H9 (cell line): Measurements from ENCODE around the gene PHC3. TPM values are rescaled to one million over a fixed set of nuclear protein-coding genes. Genes with fewer than 3 reads are reported as not detected.

Experiments
- DNase-seq: peaks from one replicate; pipeline ENCODE4 v3.0.0-alpha.2; 2017
- H2AFZ ChIP-seq: one replicate; pipeline ENCODE4 v1.6.1; 2013; ENCODE audit warnings: mild to moderate bottlenecking, low read length, control low read depth, moderate library complexity
- H2AK5ac ChIP-seq: 2 replicates; pipeline ENCODE4 v1.6.1; 2013; ENCODE audit warnings: low read length, control low read depth, mixed read lengths; ENCODE audit not compliant: insufficient read length
- H2BK120ac ChIP-seq: one replicate; pipeline ENCODE4 v1.6.1; 2013; ENCODE audit warnings: low read depth, mild to moderate bottlenecking, low read length, control low read depth, inconsistent platforms; ENCODE audit not compliant: poor library complexity, severe bottlenecking
- H2BK12ac ChIP-seq: 2 replicates; pipeline ENCODE4 v1.6.1; 2013; ENCODE audit warnings: low read length, control low read depth, mixed read lengths, low read depth; ENCODE audit not compliant: insufficient read length
- H2BK15ac ChIP-seq: 2 replicates; pipeline ENCODE4 v1.6.1; 2013; ENCODE audit warnings: low read depth, low read length, control low read depth
- H2BK20ac ChIP-seq: one replicate; pipeline ENCODE4 v1.6.1; 2013; ENCODE audit warnings: low read depth, mild to moderate bottlenecking, low read length, control low read depth, inconsistent platforms; ENCODE audit not compliant: poor library complexity, severe bottlenecking
- H2BK5ac ChIP-seq: 2 replicates; pipeline ENCODE4 v1.6.1; 2013; ENCODE audit warnings: low read length, control low read depth, mixed read lengths; ENCODE audit not compliant: insufficient read length
- H3K14ac ChIP-seq: 2 replicates; pipeline ENCODE4 v1.6.1; 2013; ENCODE audit warnings: low read length, control low read depth; ENCODE audit not compliant: insufficient read depth
- H3K18ac ChIP-seq: 2 replicates; pipeline ENCODE4 v1.6.1; 2013; ENCODE audit warnings: low read depth, mild to moderate bottlenecking, mixed read lengths, low read length, control low read depth; ENCODE audit not compliant: insufficient read length
- H3K23ac ChIP-seq: 2 replicates; pipeline ENCODE4 v1.6.1; 2013; ENCODE audit warnings: low read length, control low read depth, mixed read lengths, low read depth; ENCODE audit not compliant: insufficient read length
- H3K23me2 ChIP-seq: 2 replicates; pipeline ENCODE4 v1.6.1; 2013; ENCODE audit warnings: low read depth, mild to moderate bottlenecking, mixed read lengths, low read length, control low read depth; ENCODE audit not compliant: insufficient read length, poor library complexity, severe bottlenecking
- H3K27ac ChIP-seq: 2 replicates; pipeline ENCODE4 v1.5.1; 2013; ENCODE audit warnings: low read length, control low read depth, mixed read lengths, low read depth; ENCODE audit not compliant: insufficient read length
- H3K27me3 ChIP-seq: 2 replicates; pipeline ENCODE4 v1.6.1; 2013; ENCODE audit warnings: low read length, control low read depth, inconsistent platforms; ENCODE audit not compliant: insufficient read depth
- H3K4ac ChIP-seq: 2 replicates; pipeline ENCODE4 v1.6.1; 2013; ENCODE audit warnings: low read depth, mild to moderate bottlenecking, control low read depth, inconsistent platforms, low read length, moderate library complexity
- H3K4me1 ChIP-seq: 2 replicates; pipeline ENCODE4 v1.6.1; 2013; ENCODE audit warnings: low read length, control low read depth, inconsistent platforms; ENCODE audit not compliant: insufficient read depth
- H3K4me2 ChIP-seq: 2 replicates; pipeline ENCODE4 v1.6.1; 2013; ENCODE audit warnings: low read length, control low read depth, mixed read lengths; ENCODE audit not compliant: insufficient read length, insufficient read depth
- H3K56ac ChIP-seq: 2 replicates; pipeline ENCODE4 v1.6.1; 2013; ENCODE audit warnings: low read depth, mild to moderate bottlenecking, mixed read lengths, low read length, control low read depth; ENCODE audit not compliant: insufficient read length
- H3K79me1 ChIP-seq: 2 replicates; pipeline ENCODE4 v1.6.1; 2013; ENCODE audit warnings: low read depth, mild to moderate bottlenecking, moderate library complexity, low read length, control low read depth, inconsistent platforms; ENCODE audit not compliant: insufficient read depth, poor library complexity, severe bottlenecking
- H3K79me2 ChIP-seq: 2 replicates; pipeline ENCODE4 v1.6.1; 2013; ENCODE audit warnings: low read length, control low read depth, inconsistent platforms; ENCODE audit not compliant: insufficient read depth
- H3K9ac ChIP-seq: 2 replicates; pipeline ENCODE4 v1.6.1; 2013; ENCODE audit warnings: low read length, control low read depth, mixed read lengths; ENCODE audit not compliant: insufficient read length; ENCODE audit errors: extremely low read depth
- H3K9me3 ChIP-seq: one replicate; pipeline ENCODE4 v1.6.1; 2013; ENCODE audit warnings: low read depth, low read length, inconsistent platforms; ENCODE audit not compliant: control insufficient read depth
- H3T11ph ChIP-seq: one replicate; pipeline ENCODE4 v1.6.1; 2013; ENCODE audit warnings: mild to moderate bottlenecking, low read length, control low read depth, inconsistent platforms
- H4K20me1 ChIP-seq: one replicate; pipeline ENCODE4 v1.6.1; 2013; ENCODE audit not compliant: control insufficient read depth, insufficient read length, insufficient read depth
- H4K5ac ChIP-seq: 2 replicates; pipeline ENCODE4 v1.6.1; 2013; ENCODE audit warnings: low read depth, mild to moderate bottlenecking, mixed read lengths, low read length, control low read depth; ENCODE audit not compliant: insufficient read length
- H4K8ac ChIP-seq: replicated peaks from 2 replicates; pipeline ENCODE4 v1.6.1; 2013; ENCODE audit warnings: low read length, control low read depth, mixed read lengths, low read depth; ENCODE audit not compliant: insufficient read length
- H4K91ac ChIP-seq: 2 replicates; pipeline ENCODE4 v1.6.1; 2013; ENCODE audit warnings: low read depth, mild to moderate bottlenecking, moderate library complexity, mixed read lengths, low read length, control low read depth; ENCODE audit not compliant: insufficient read length
- H3K27ac Mint-ChIP-seq, 3 experiments: 2 replicates in 2 of 3; 3 replicates in 1 of 3; pipeline ENCODE4 v1.8.0; 2020 to 2021; ENCODE audit warnings: mixed read lengths in 3 of 3, mild to moderate bottlenecking in 1 of 3, moderate library complexity in 1 of 3
- H3K27me3 Mint-ChIP-seq: 2 replicates; pipeline ENCODE4 v1.8.0; 2021; ENCODE audit warnings: low read depth, mild to moderate bottlenecking, moderate library complexity, mixed read lengths
- H3K36me3 Mint-ChIP-seq, 3 experiments: 2 replicates in 2 of 3; 3 replicates in 1 of 3; pipeline ENCODE4 v1.8.0; 2020 to 2021; ENCODE audit warnings: low read depth in 3 of 3, mixed read lengths in 3 of 3; ENCODE audit not compliant: insufficient read depth in 1 of 3
- H3K4me1 Mint-ChIP-seq, 2 experiments: 2 replicates each; pipeline ENCODE4 v1.8.0; 2020; ENCODE audit warnings: mixed read lengths in 2 of 2
- H3K4me3 Mint-ChIP-seq, 2 experiments: 2 replicates in 1 of 2; 3 replicates in 1 of 2; pipeline ENCODE4 v1.8.0; 2020 to 2021; ENCODE audit warnings: mild to moderate bottlenecking in 2 of 2, mixed read lengths in 2 of 2, moderate library complexity in 1 of 2
- H3K9me3 Mint-ChIP-seq, 2 experiments: 2 replicates in 1 of 2; 3 replicates in 1 of 2; pipeline ENCODE4 v1.8.0; 2020; ENCODE audit warnings: mild to moderate bottlenecking in 2 of 2, mixed read lengths in 2 of 2, moderate library complexity in 1 of 2
- CTCF ChIP-seq: fragments of 200-600 bp; sonication (generic); conservative IDR thresholded peaks from 3 replicates; pipeline ENCODE4 v1.8.0; 2021; ENCODE audit warnings: antibody characterized with exemption, mild to moderate bottlenecking
- WGBS: extraction: QIAGEN DNeasy Blood & Tissue Kit; methylation state at CpG from one replicate; pipeline ENCODE4 v1.1.7; 2013; ENCODE audit warnings: missing lambda C conversion rate, low lambda C conversion rate, mixed read lengths; ENCODE audit not compliant: insufficient read length; ENCODE audit errors: extremely low coverage; 5-methylcytosine and 5-hydroxymethylcytosine counted together
- total RNA-seq: library from RNA; stranded (reverse); gene quantifications from 2 replicates; pipeline ENCODE4 v1.2.1, GENCODE V29; 2021

PHC3 gene
- total RNA-seq, 1 experiment from 2014 or later = 26.4 TPM

DNA sequence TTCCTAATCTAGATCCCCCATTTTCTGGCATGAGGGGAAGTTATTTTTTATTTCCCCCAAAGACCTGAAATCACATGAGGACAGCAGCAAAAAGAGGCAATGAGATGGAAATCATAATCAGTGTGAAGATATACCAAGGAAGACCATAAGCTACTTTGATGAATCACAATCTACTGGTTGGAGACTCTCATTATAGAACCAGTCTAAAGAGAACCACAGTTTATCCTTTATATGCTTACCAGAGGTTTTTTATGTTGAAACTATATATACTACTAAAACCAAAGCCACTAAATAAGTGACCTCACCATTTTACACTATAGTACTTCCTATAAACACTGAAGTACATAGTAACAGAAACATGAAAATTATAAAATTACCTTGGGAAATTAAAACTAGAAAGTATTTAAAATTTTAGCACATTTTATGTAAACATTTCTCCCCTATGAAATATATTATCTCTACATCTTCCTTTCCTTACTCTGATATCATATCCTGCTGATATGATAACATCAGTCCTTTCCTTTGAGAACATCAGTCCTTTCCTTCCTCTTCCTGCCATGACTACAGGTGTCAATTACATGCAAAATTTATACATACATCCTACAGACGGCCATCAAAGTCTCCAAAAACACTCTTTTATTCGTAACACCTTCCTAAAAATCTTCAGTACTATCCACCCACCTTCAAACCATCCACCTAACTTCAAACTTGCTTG lies 71.8 kb downstream of the PHC3 start:
- Histone ChIP-seq H3K4me1 (peaks cover 4% of the 10 kb centered on the region; the same call in 1 of the 2 replicates), H3K79me1 (peaks cover 2% of the 10 kb centered on the region), H2BK120ac (no peak overlapping the region), H3K23ac (no peak overlapping the region), H2AFZ (no peak overlapping the region), H3K23me2 (no peaks in the 10 kb centered on the region), H2AK5ac (no peak overlapping the region), H3K4me2 (no peak overlapping the region), H4K91ac (no peak overlapping the region), H2BK20ac (no peak overlapping the region), H2BK5ac (no peak overlapping the region), H3K27me3 (no peaks in the 10 kb centered on the region), H3K79me2 (no peaks in the 10 kb centered on the region), H3K9me3 (no peaks in the 10 kb centered on the region), H3K9ac (no peak overlapping the region), H4K8ac (no peak overlapping the region), H4K20me1 (no peaks in the 10 kb centered on the region), H2BK12ac (no peak overlapping the region), H4K5ac (no peak overlapping the region), H3K4ac (no peak overlapping the region), H3K27ac (no peak overlapping the region), H3K14ac (no peak overlapping the region), H2BK15ac (no peak overlapping the region), H3K18ac (no peak overlapping the region), H3T11ph (no peak overlapping the region), H3K56ac (no peak overlapping the region)
- Mint-ChIP-seq H3K27me3 (no peaks in the 10 kb centered on the region), H3K9me3 (no peaks in the 10 kb centered on the region), H3K27ac (no peak overlapping the region; a peak in 4 of 7 replicates), H3K4me1 (peaks cover 6 to 7% of the 10 kb centered on the region in 2 experiments; a peak in 3 of 4 replicates), H3K4me3 (no peak overlapping the region), H3K36me3 (peaks cover 4 to 38% (median 5%) of the 10 kb centered on the region in 3 experiments; a peak in 5 of 7 replicates)
- 100% methylated on average over 2 of the region's 2 CpGs for WGBS
- no peak for TF ChIP-seq CTCF
- DNase-seq = no peak
